NCI-H2196 (cell line): ENCODE results near the gene TBXAS1.

ENCODE experiments used
- DNase-seq: peaks from one replicate; lab custom pipeline; 2025; ENCODE audit not compliant: unreplicated experiment; lab: John Stamatoyannopoulos, UW

The TBXAS1 gene

DNA sequence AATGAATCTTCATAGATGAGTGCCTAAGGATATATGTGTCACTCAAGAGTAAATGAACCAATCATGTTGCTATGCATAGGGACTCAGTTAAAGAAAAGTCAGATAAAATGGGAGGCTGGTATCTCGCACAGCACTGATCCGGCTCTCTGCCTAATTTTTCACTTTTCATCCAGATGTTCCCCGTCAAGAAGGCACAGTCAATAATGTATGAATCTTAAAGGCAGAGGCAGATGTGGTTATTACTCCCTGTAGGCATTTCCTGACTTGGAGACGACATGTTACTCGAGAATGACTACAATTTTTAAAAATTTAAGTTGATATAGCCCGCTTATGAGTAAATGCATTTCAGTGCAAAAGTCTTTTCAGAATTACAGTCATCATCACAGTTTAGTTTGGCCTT lies 113.6 kb downstream of the TBXAS1 start:
- DNase-seq: no peak

DNA sequence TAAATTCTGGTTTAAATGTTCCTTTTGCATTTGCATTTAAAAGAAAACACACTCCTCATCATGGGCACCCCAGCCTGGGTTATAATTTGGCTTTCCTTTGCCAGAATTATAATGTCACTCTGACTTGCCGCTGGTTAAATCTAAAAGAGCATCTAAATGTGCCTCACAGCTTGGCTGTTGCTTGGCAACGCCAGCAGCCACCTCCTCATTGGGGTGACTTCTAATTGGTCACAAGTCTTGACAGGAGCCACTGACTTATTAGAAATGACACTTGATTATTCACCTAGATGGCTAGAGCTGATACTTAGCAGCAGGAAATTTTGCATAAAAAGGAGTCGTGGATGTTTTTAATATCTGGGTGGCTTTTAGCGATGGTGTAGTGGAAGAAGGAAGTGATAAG lies 114.3 kb downstream of the TBXAS1 start:
- no peak for DNase-seq

DNA sequence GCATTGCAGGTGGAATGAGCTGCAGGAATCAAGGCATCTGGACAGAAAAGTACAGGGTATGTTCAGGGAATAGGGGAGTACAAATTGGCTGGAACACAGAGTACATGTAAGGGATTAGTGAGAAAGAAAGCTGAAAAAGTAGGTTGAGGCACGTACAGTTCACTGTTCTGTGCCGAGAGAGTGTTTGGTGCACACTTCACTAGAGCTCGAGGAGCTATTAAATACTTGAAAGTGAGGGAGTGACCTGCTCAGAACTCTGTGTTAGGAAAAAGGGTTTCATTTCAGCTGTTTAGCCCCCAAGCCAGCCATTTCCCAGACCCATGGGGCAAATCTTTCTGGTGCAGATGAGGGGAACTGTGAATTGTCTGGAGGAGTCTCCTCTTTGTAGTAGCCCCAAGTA lies 115.2 kb downstream of the TBXAS1 start:
- DNase-seq: no peak

DNA sequence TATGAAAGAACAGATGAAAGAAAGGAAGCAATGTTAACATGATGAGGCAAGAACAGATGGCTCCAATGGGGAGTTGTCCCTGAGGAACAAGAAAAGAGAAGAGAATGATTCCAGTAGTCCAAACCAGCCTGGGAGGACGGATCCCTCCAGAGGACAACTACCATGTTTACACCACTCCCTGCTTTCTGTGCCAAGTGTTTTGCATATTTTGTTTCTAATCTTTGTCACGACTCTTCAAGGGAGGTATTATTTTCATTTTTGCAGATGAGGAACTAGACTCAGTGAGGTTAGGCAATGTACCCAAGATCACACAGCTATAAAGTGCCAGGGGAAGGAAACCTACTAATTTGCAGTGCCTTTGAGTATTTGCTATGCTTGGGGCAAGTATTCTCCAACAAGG lies 117.5 kb downstream of the TBXAS1 start:
- no peak for DNase-seq

DNA sequence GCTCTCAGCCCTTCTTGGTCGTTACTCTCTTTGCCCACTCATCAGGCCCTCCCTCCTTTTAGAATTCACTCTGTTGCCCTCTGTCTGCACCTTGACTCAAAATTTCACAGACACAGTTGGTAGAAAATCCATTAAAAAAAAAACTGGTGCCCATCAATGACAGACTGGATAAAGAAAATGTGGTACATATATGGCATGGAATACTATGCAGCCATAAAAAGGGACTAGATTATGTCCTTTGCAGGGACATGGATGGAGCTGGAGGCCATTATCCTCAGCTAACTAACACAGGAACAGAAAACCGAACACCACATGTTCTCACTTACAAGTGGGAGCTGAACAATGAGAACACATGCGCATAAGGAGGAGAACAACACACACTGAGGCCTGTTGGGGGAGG lies 118.0 kb downstream of the TBXAS1 start:
- DNase-seq: no peak

DNA sequence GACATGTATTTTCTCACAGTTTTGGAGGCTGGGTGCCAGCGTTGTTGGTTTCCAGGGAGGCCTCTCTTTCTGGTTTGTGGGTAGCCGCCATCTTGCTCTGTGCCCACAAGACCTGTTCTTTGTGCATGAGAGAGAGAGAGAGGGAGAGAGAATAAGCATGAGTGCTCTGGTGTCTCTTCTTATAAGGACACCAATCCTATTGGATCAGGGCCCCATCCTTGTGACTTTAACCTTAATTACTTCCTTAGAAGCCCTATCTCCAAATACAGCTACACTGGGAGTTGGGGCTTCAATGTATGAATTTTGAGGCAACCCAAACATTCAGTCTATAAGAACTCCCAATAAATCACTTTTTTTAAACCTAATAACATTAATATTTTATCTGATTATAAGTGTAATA lies 119.1 kb downstream of the TBXAS1 start:
- no peak for DNase-seq

DNA sequence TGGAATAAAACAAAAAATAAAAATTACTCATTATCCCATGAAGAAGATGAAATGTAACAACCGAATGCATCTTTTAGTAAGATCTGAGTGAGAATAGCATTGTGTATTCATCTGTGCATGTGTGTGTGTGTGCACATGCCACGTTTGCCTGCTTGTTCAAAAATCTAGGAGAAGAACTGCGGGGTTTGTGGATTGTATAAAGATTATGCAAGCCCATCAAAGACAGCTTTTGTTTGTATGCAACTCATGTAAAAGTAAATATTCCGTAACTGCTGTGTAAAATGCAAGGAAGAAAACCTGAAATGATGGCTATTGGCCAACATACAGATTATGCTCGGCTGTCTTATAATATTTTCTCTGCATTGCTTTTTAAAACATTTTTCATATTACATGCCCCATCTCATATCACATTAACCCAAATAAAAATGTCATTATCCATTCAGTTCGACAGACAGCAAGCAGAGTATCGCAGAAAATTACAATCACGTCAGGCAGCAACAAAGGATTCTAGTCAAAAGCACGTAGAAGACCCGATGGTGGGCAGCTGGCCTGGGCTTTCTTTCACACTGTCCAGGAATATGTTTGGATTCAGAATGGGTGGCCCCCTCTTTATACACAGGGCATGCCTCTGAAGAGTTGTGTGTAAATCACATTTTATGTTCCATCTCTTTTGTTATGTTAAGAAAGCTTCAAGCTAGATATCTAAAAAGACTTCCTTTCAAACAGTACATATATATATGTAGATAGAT lies 119.7 kb downstream of the TBXAS1 start:
- no peak for DNase-seq

DNA sequence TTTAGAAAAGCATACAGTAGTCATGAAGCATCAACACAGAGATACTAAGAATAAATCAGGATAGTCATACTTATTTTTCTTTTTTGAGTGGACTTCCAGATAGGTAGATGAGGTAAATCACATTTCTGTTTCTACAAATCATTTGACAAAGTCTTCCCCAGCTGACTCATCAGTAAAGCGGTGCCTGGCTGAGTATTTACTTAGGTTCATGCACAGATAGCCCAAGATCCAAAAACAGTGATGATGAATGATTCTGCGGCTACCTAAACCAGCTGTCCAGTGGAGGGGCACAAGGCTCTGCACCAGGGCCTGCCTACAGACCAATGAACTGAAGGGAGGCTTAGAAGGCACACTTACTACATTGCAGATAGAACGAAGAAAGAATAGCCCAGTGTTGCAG lies 120.6 kb downstream of the TBXAS1 start:
- no peak for DNase-seq

DNA sequence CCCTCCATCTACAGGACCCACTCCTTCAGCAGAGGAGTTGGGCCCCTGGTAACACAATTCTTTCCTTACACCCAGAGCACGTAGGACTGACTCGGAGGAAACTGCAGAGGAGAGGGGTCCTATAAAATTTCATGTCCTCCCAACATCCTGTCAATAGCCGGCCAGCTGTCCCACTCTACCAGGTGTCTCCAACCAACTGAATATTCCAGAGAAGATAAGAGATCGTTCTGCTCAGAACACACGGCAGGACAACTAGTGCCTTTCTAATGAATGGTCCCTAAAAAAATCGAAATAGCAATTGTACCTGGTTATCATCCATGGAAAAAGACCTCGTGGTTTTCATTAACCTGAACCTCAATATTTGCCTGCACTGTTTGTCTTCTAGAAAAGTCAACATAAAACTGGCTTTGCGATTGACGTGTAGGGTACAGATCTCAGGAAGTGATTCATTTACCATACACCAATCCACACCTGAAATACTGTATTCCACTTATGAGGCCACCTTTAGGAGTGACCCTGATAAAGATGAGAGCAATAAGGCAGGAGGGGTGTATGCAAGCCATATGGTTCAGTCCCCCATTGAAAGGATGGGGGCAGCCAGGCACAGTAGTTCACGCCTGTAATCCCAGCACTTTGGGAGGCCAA lies 121.9 kb downstream of the TBXAS1 start:
- DNase-seq: no peak

DNA sequence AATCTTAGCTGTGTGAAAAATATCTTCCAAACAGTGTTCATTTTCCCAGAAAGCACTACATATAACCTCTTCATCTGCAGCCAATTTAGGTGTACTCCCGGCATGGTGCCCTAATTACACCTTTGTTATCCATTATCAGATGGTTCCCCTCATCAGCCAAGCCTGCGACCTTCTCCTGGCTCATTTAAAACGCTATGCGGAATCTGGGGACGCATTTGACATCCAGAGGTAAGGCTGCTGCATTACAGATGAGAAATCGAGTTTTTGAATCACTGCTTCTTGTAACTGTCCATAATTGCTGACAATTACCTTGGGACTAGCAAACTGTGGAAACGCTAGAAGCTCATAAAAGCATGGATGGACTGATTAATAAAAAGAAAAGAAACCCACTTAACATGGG lies 124.2 kb downstream of the TBXAS1 start:
- DNase-seq: no peak

DNA sequence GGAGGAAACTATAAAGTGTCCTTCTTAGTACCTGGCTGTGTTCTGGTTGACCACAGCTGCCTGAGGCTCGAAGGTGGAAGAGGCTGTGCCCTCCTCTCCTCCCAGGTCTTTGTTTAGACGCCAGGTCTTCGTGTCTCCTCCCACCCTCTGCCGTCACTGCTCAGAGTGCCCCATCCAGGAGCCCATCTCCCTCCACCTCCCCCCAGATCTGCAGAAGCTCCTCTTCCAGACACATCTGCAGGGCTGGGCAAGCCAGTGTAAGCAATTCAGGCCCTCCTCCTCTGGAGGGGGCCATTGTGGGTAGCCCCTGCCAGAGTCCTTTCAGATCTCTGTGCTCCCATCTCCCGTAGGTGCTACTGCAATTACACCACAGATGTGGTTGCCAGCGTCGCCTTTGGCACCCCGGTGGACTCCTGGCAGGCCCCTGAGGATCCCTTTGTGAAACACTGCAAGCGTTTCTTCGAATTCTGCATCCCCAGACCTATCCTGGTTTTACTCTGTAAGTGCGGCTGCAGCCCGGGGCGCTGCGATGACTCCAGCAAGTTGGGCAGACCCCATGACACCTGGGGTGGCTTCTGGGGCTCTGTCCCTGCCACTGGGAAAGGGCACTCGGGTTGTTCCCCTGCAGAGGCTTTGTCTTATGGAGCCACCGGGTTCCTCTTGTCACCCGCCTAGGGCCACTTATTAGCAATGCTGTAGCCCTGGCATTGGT lies 126.2 kb downstream of the TBXAS1 start:
- no peak for DNase-seq

DNA sequence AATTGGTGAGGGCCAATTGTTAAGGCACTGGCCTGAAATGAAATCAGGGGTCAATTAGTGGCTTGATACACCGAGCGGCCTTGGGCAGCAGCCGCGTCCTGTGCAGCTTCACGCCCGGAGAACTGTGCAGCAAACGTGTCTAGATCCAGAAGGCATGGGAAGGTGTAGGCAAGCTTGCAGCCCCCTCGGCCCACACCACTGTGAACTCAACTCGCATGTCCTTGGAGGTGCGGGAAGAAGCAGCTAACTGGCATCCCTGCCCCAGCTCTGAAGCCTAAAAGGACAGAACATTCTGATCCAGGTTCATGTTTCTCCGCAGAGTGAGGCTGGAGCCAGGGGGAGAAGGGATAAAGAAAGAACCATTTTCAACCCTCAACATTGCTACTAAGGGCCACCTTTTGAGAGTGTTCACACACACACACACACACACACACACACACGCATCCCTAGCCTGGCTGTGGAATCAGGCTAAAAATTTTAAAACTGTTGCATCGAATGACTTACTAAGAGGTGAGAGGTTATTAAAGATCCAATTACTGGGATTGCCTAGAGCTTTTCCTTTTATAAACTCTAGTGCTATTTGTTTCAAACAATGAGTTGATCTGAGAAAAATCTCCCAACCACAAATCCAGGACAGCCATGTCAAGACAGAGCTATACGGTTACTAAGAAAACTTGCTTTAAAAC lies 129.7 kb downstream of the TBXAS1 start:
- DNase-seq: no peak

DNA sequence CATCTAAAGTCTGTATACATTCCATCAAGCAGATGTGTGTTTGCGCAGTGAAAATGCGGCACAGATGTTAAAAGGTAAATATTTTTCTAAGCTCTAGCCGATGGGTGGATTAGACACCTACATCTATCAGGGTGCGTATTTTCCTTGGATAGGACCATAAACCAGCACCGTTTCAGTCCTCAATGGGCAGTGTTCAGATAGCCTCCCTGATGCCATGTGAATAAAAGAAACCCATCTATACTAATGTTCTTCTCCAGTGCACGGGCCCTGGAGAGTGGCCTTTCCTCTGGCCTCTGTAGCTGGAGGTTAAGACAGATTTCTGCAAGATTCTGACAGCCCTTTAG lies 130.2 kb downstream of the TBXAS1 start:
- no peak for DNase-seq

DNA sequence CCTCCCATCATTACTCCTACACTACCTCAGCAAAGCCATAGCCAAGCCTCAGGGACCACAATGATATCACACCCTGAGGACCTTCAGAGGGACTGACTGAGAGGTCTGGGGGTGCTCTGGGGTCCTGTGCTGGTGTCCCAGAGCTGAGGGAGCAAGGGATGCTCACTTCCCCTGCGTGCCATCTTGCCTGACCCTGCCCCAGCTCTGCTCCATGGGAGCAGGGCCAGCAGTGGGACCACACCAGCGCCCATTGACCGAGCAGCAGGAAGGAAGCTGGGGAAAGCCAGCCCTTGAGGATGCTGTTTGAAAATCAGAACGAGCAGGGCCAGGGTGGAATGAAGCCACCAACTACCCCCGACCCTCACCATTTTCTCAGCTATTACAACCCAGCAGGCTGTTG lies 130.7 kb downstream of the TBXAS1 start:
- no peak for DNase-seq

DNA sequence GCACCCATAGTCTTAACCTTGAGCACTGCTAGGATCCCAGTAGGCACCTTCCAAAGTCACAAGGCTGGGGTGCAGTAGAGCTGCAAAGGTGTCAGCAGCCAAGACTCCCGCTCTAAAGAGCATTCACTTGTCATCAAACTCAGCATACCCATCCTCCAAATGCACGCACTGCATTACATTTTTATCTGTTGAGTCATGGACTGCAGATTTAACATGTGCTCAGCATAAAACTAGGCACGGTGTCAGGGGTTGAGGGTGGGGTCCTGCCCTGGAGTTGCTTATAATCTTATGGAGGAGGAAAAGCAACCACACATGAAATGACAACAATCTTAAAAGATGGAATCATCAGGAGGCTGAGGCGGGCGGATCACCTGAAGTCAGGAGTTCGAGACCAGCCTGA lies 131.1 kb downstream of the TBXAS1 start:
- DNase-seq: no peak

DNA sequence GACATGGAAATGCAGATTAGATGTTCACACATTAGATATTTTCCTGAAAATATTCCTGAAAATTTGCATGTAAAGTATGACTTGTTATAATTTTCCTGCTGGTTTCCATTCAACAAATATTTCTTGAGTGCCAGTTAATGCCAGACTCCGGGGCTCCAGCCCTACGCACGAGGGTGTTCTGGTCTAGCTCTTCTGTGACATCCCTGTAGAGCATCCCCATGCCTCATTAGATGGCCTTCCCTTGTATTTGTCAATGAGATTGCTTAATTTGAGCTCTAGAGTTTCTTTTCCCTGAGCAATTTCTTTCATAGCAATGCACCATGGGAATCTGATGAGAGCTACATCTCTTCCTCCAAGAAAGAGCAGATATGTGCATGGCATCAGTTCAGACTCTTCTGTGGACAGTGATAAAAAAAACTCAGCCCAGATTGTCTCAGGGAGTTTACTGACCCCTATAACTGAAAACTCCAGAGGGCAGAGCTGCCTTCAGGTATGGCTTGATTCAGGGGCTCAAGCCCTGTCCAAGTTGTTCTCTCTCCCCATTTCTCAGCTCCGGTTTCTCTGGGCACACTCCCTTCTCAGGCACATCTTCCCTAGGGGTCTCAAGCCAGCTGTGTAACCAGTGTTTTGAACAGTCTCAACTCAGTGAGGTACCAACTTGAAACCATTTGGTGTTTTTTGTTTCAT lies 137.0 kb downstream of the TBXAS1 start:
- DNase-seq: no peak

DNA sequence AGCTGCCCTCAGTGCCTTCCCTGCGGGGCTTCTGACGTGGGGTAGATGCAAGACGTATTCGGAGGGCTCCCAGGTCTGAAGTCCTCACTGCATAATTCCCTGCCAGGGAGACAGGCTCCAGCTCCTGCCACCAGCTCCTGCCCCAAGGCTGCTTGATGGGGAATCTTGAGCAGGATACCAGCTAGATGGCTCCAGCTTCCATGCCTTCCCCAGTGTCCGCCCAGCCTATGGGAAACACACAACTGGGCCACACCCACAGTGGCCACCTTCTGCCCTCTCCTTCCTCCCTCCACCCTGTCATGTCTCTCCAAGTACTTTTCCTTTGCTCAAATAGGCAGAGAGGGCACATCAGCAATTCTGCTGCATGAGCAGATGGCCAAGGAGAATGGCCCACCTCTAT lies 137.9 kb downstream of the TBXAS1 start:
- no peak for DNase-seq

DNA sequence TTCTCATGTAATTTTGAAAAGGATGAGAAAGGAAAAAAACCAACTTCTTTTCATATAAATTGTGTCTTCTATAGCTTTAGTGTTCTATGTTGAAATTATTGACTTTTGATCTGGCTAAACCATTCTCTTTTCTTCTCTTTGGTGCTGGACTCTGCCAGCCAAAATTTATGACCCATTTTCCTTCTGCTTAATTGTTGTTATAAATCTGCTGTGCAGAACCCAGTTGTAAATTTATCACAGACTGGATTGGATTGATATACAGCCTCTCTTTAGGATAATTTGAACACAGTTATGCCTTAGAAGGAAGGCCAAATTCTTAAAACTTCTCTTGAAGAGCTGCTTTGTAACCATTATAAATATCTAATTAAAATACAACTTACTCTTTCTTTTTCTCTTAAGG lies 139.9 kb downstream of the TBXAS1 start:
- no peak for DNase-seq

DNA sequence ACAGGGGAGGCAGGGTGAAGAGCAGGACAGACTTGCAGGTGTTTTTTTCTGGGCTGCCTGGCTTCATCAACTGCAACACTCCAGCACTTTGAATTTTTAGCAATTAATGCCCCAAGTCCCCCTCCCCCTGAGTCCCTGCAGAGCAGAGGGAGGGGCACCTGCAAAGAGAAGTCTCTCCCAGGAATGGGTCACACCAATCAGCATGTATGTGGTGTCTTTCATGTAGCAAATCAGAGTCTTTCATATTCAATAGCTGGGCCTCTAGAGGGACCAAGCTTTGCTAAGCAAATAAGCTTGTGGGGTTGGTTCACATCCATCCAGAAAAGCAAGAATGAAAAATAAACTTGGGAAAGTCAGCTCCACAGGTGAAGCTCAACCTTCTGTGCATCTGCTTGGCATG lies 143.0 kb downstream of the TBXAS1 start:
- no peak for DNase-seq

DNA sequence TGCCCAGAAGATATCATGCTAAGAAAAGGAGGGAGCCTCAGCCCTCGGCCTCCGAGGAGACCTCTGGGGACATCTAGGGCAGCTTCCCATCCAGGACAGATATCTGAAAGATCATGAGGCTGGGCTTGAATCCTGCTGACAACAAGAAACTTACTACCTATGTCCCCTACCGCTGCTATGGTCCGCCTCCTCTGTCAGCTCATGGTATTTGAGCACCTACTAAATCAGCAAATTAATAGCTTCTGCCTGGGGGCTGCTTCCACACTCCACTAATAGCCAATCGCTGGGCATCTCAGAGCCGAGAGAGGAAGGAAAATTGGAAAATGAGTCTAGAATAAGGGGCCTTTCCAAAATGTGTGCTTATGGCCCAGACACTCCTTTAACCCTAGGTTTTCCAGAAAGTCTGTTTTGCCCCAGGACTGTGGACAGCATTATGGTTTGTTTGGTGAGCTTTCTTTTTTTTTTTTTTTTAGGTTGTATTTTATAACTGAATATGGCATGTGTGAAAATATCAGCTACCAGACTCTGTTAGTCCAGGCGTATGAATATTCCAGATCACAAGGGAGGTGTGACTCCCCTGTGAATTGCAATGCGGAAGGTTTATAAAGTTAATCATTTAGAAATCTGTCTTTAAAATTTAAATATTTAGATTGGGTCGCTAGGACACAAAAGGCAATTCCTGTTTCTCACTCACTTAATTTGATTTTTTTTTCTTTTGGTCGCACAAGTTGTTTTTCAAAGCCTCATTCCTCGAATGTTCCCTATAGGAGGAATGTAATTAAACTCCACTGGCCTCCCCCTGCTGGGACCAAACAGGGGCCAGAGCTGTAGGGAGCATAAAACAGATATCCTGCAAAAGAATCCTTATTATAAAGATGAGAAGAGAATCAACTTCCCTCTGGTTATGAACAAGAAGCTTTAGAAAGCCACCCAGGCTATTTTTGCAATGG lies 144.3 kb downstream of the TBXAS1 start:
- no peak for DNase-seq
